K562 (cell line): ENCODE measurements around the gene SRL. TPM values are rescaled to one million over a fixed set of nuclear protein-coding genes. Genes with fewer than 3 reads are reported as not detected.

Experiments
- ATAC-seq: fragments of 200-7000 bp; cut with Tn5 transposase; 3 replicates; pipeline ENCODE4 v1.9.1; 2020; ENCODE audit warnings: moderate library complexity
- BruUV-seq: library from RNA; stranded (reverse); fragments of 400-500 nt; replicated peaks from 2 replicates; lab custom pipeline; 2021; lab: Mats Ljungman, UMichigan
- CTCF ChIA-PET: fragments of 300-600 bp; formaldehyde crosslinking; extraction: SDS; loops from one replicate; lab custom pipeline; 2021; ENCODE audit warnings: low intra/inter-chr PET ratio; lab: Yijun Ruan, JAX
- POLR2A ChIA-PET: fragments of 300-600, 350-650 bp; sonication (Branson Sonifier 250); formaldehyde crosslinking; extraction: SDS; loops from one replicate; lab custom pipeline; 2021; ENCODE audit warnings: antibody characterized with exemption, inconsistent platforms; lab: Yijun Ruan, JAX
- DNase-seq, 4 experiments: peaks; one replicate each; pipeline versions ENCODE4 v3.0.0 to v3.0.0-alpha.2; 2011 to 2018; ENCODE audit warnings: low spot score in 3 of 4, mixed read lengths in 3 of 4; ENCODE audit errors: extremely low read depth in 1 of 4
- FAIRE-seq: peaks from 2 replicates; lab custom pipeline; 2011; peaks lifted over from hg19 to GRCh38; lab: Jason Lieb, UNC
- H2AFZ ChIP-seq: 2 replicates; pipeline ENCODE4 v1.6.0; 2011; ENCODE audit warnings: low read depth, low read length, control low read depth, inconsistent platforms
- H3K27ac ChIP-seq: fragments of 200-600 bp; 3 replicates; pipeline ENCODE4 v1.8.0; 2011; ENCODE audit warnings: low read depth, mild to moderate bottlenecking, control low read depth, inconsistent platforms, low read length, moderate library complexity, mixed read lengths; ENCODE audit errors: extremely low read depth
- H3K27me3 ChIP-seq, 2 experiments: fragments of 300-600 bp in 1 of 2; 2 replicates in 1 of 2; 3 replicates in 1 of 2; pipeline versions ENCODE4 v1.6.0 to v1.8.0; 2011; ENCODE audit warnings: inconsistent platforms in 2 of 2, low read length in 2 of 2, mild to moderate bottlenecking in 1 of 2, mixed read lengths in 1 of 2, moderate library complexity in 1 of 2; ENCODE audit not compliant: control insufficient read depth in 2 of 2, insufficient read depth in 2 of 2
- H3K36me3 ChIP-seq: fragments of 300-600 bp; 3 replicates; pipeline ENCODE4 v1.8.0; 2011; ENCODE audit warnings: mild to moderate bottlenecking, low read length, inconsistent platforms; ENCODE audit not compliant: control insufficient read depth, insufficient read depth
- H3K4me1 ChIP-seq, 2 experiments: fragments of 200-600 bp in 1 of 2; replicated peaks in 1 of 2; 2 replicates in 1 of 2; 3 replicates in 1 of 2; pipeline versions ENCODE4 v1.5.1 to v1.8.0; 2011; ENCODE audit warnings: inconsistent platforms in 2 of 2, low read length in 2 of 2, mild to moderate bottlenecking in 1 of 2, mixed read lengths in 1 of 2, moderate library complexity in 1 of 2; ENCODE audit not compliant: control insufficient read depth in 2 of 2, insufficient read depth in 2 of 2
- H3K4me2 ChIP-seq: 2 replicates; pipeline ENCODE4 v1.6.1; 2011; ENCODE audit warnings: low read length, control low read depth, inconsistent platforms, mixed read lengths; ENCODE audit not compliant: insufficient read depth
- H3K4me3 ChIP-seq: fragments of 200-600 bp; sonication (generic), shearing (Covaris generic); 2 replicates; pipeline ENCODE4 v1.5.1; 2016; ENCODE audit warnings: control low read depth, inconsistent platforms
- H3K79me2 ChIP-seq: fragments of 200-600 bp; 3 replicates; pipeline ENCODE4 v1.8.0; 2011; ENCODE audit warnings: low read length, inconsistent platforms; ENCODE audit not compliant: control insufficient read depth, insufficient read depth
- H3K9ac ChIP-seq, 2 experiments: 2 replicates each; pipeline versions ENCODE4 v1.6.0 to v1.6.1; 2011; ENCODE audit warnings: low read depth in 2 of 2, low read length in 2 of 2, control low read depth in 1 of 2, inconsistent platforms in 1 of 2, mild to moderate bottlenecking in 1 of 2, mixed read lengths in 1 of 2; ENCODE audit not compliant: insufficient read depth in 1 of 2
- H3K9me1 ChIP-seq: one replicate; pipeline ENCODE4 v1.6.0; 2011; ENCODE audit warnings: inconsistent platforms, mild to moderate bottlenecking, low read length, moderate library complexity; ENCODE audit not compliant: control insufficient read depth, insufficient read depth
- H3K9me3 ChIP-seq: replicated peaks from 2 replicates; pipeline ENCODE4 v1.5.1; 2011; ENCODE audit warnings: low read depth, low read length, inconsistent platforms; ENCODE audit not compliant: control insufficient read depth, insufficient read depth
- H4K20me1 ChIP-seq: replicated peaks from 2 replicates; pipeline ENCODE4 v1.6.1; 2011; ENCODE audit warnings: low read length, inconsistent platforms, mixed read lengths; ENCODE audit not compliant: control insufficient read depth, insufficient read depth
- E2F1 ChIP-seq: sonication (generic); formaldehyde crosslinking; IDR thresholded peaks from 2 replicates; pipeline ENCODE4 v1.8.1; 2023; ENCODE audit warnings: mild to moderate bottlenecking, missing genetic modification reagents, moderate library complexity
- ERF ChIP-seq: fragments of 450-650 bp; formaldehyde crosslinking; IDR thresholded peaks from 2 replicates; pipeline ENCODE4 v1.4.0; 2020; ENCODE audit warnings: mild to moderate bottlenecking, mixed read lengths
- FUS ChIP-seq: fragments of 200-400 bp; formaldehyde crosslinking; optimal IDR thresholded peaks from 2 replicates; pipeline ENCODE3; 2017; ENCODE audit warnings: low read depth, low read length
- GABPB2 ChIP-seq: fragments of 250-450 bp; sonication (Bioruptor Pico); conservative IDR thresholded peaks from 2 replicates; pipeline ENCODE4 v1.5.1; 2021; ENCODE audit warnings: mild to moderate bottlenecking
- MYBL2 ChIP-seq, 2 experiments: fragments of 450-650 bp in 1 of 2; sonication (generic) in 1 of 2; formaldehyde crosslinking in 1 of 2; IDR thresholded peaks; 2 replicates each; pipeline versions ENCODE4 v1.6.1 to v1.8.1; 2017 to 2022; ENCODE audit warnings: borderline replicate concordance in 1 of 2, inconsistent platforms in 1 of 2, low read depth in 1 of 2, mild to moderate bottlenecking in 1 of 2, missing genetic modification reagents in 1 of 2, moderate library complexity in 1 of 2
- MYC ChIP-seq, 2 experiments: fragments of 250-450 bp in 1 of 2; sonication (Bioruptor Pico) in 1 of 2; IDR thresholded peaks; 2 replicates each; pipeline versions ENCODE4 v1.5.1 to v1.6.1; 2012 to 2021; ENCODE audit warnings: low read depth in 2 of 2, borderline replicate concordance in 1 of 2, improper control_type of control experiment in 1 of 2, low read length in 1 of 2, mild to moderate bottlenecking in 1 of 2, moderate library complexity in 1 of 2
- NR2C1 ChIP-seq, 2 experiments: fragments of 450-650 bp; IDR thresholded peaks; 2 replicates each; pipeline ENCODE4 v1.6.1; 2017; ENCODE audit warnings: mild to moderate bottlenecking in 2 of 2, antibody characterized with exemption in 1 of 2, inconsistent platforms in 1 of 2, missing compliant biosample characterization in 1 of 2, missing genetic modification characterization in 1 of 2
- POLR2G ChIP-seq: fragments of 200-400 bp; formaldehyde crosslinking; IDR thresholded peaks from 2 replicates; pipeline ENCODE4 v1.6.1; 2017; ENCODE audit warnings: low read depth, mild to moderate bottlenecking, antibody characterized with exemption, low read length, moderate library complexity
- PTBP1 ChIP-seq: fragments of 200-400 bp; formaldehyde crosslinking; IDR thresholded peaks from 2 replicates; pipeline ENCODE4 v1.6.1; 2017; ENCODE audit warnings: low read depth, low read length
- RAD21 ChIP-seq, 2 experiments: fragments of 250-450 bp in 1 of 2; fragments of 450-650 bp in 1 of 2; sonication (Bioruptor Pico) in 1 of 2; formaldehyde crosslinking in 1 of 2; IDR thresholded peaks in 1 of 2; conservative IDR thresholded peaks in 1 of 2; 2 replicates each; pipeline versions ENCODE4 v1.4.0 to v1.8.0; 2020 to 2022; ENCODE audit warnings: mild to moderate bottlenecking in 2 of 2, moderate library complexity in 1 of 2
- SMAD2 ChIP-seq: fragments of 150-350 bp; IDR thresholded peaks from 2 replicates; pipeline ENCODE4 v1.6.1; 2014; ENCODE audit warnings: low read depth, mild to moderate bottlenecking, low read length
- TAL1 ChIP-seq: fragments of 450-650 bp; IDR thresholded peaks from 2 replicates; pipeline ENCODE4 v1.6.1; 2016; ENCODE audit warnings: mild to moderate bottlenecking
- TFAP4 ChIP-seq: sonication (generic); formaldehyde crosslinking; IDR thresholded peaks from 2 replicates; pipeline ENCODE4 v1.8.0; 2022; ENCODE audit warnings: missing genetic modification reagents, mild to moderate bottlenecking, moderate library complexity, borderline replicate concordance
- ZBTB7A ChIP-seq: IDR thresholded peaks from 2 replicates; pipeline ENCODE4 v1.6.1; 2011; ENCODE audit warnings: low read depth, mild to moderate bottlenecking, low read length, moderate library complexity, borderline replicate concordance; ENCODE audit not compliant: control insufficient read depth
- ZEB2 ChIP-seq: fragments of 450-650 bp; IDR thresholded peaks from 2 replicates; pipeline ENCODE4 v1.6.1; 2016
- ZNF143 ChIP-seq: sonication (generic); formaldehyde crosslinking; IDR thresholded peaks from 2 replicates; pipeline ENCODE4 v1.9.0; 2022; ENCODE audit warnings: mild to moderate bottlenecking, missing genetic modification reagents
- ZNF239 ChIP-seq: fragments of 250-450 bp; sonication (Bioruptor Pico); IDR thresholded peaks from 2 replicates; pipeline ENCODE4 v1.4.0; 2020; ENCODE audit warnings: mild to moderate bottlenecking
- ZNF263 ChIP-seq: sonication (generic); formaldehyde crosslinking; IDR thresholded peaks from 2 replicates; pipeline ENCODE4 v1.8.0; 2022; ENCODE audit warnings: mild to moderate bottlenecking, missing genetic modification reagents, borderline replicate concordance
- ZNF445 ChIP-seq: fragments of 250-450 bp; sonication (Bioruptor Pico); IDR thresholded peaks from 2 replicates; pipeline ENCODE4 v1.4.0; 2020; ENCODE audit warnings: low read depth, mild to moderate bottlenecking, moderate library complexity
- WGBS: fragments of 100-300 bp; shearing (Covaris generic); methylation state at CpG from one replicate; pipeline ENCODE4 v1.1.6; 2016; ENCODE audit warnings: low coverage, mixed read lengths; ENCODE audit not compliant: insufficient coverage; ENCODE audit errors: missing lambda C conversion rate; 5-methylcytosine and 5-hydroxymethylcytosine counted together
- in situ Hi-C: fragments of 300-500 bp; cut with MboI; formaldehyde crosslinking; loops from 4 replicates; pipeline ENCODE4 v1.15.0; 2018; ENCODE audit warnings: inconsistent platforms, mixed read lengths
- intact Hi-C: fragments of 100-400 bp; cut with micrococcal nuclease; formaldehyde crosslinking; loops from 2 replicates; pipeline ENCODE4 v1.14.2; 2022
- polyA plus RNA-seq, 8 experiments: library from polyadenylated mRNA; depleted of rRNA in 4 of 8; stranded (reverse) in 5 of 8; unstranded in 3 of 8; fragments of >200 nt; fragmentation: Nextera tagmentation in 2 of 8; fragmentation: Illumina TruSeq in 1 of 8; extraction: Ambion mirVana in 2 of 8; extraction: Trizol in 1 of 8; gene quantifications; 2 replicates each; pipeline versions ENCODE4 v1.2.1 to v1.2.3, GENCODE V29; 2011 to 2014; ENCODE audit warnings: inconsistent platforms in 1 of 8, missing spikeins in 1 of 8
- total RNA-seq, 7 experiments: library from RNA; depleted of rRNA in 6 of 7; stranded (reverse); fragments of >200 nt in 6 of 7; fragmentation: Illumina TruSeq in 2 of 7; extraction: Trizol in 2 of 7; gene quantifications; 2 replicates each; pipeline versions ENCODE4 v1.2.1 to v1.2.3, GENCODE V29; 2011 to 2021; ENCODE audit warnings: low replicate concordance in 1 of 7

SRL gene
- total and polyA plus RNA-seq, 9 of the 15 experiments (the other 6 are each of a cell fraction or from before 2014, with no cell fraction given), result 0.01 TPM; not detected in 8

GRCh38 chr16:4249530-4250308, 7.8 kb upstream of the SRL start:
- Histone ChIP-seq H3K4me3 (no peak overlapping the region), H3K9ac (peak overlapping the region; percentile 17 to 69; a peak in 2 of 4 replicates), H3K9me1 (no peaks in the 10 kb centered on the region), H4K20me1 (no peaks in the 10 kb centered on the region), H3K27ac (peak overlapping the region; percentile 45; the same call in 2 of the 3 replicates), H3K4me1 (peaks cover 37 to 44% of the 10 kb centered on the region in 2 experiments), H2AFZ (peak overlapping the region; percentile 49), H3K79me2 (peaks cover 6% of the 10 kb centered on the region; the same call in 2 of the 3 replicates), H3K9me3 (no peaks in the 10 kb centered on the region), H3K27me3 (no peaks in the 10 kb centered on the region), H3K36me3 (peaks cover 2% of the 10 kb centered on the region; the same call in 1 of the 3 replicates), H3K4me2 (peak overlapping the region; percentile 40)
- ChIA-PET POLR2A (interaction anchor here (0.6 to 1.6 kb wide), 5 partner anchors 14 to 185 kb away, joined by 3 to 7 read pairs (median 3); no protein-coding TSS in a partner anchor), CTCF (no interaction called here)
- in situ Hi-C loops, result no loop called here
- BruUV-seq, result no TSS peak
- FAIRE-seq (no peak), DNase-seq (peak in 2 of 4 experiments; percentile 24 to 41), ATAC-seq (no peak)
- intact Hi-C loops, result loop anchor here (5.0 kb wide), 1 partner anchor 267 kb away; no protein-coding TSS in a partner anchor
- 29% methylated on average over 12 of the region's 12 CpGs for WGBS
- TF ChIP-seq ZNF263 (CRISPR knock-in tag) (peak; percentile 36; the same call in 1 of the 2 replicates), NR2C1 (IDR thresholded peaks at IDR 0.05) (peak; percentile 36; the same call in 1 of the 2 replicates), NR2C1 (tag; IDR thresholded peaks at IDR 0.05) (no peak), ZEB2 (no peak), ZNF445 (CRISPR knock-in tag) (no peak), ZBTB7A (peak; percentile 57; the same call in 1 of the 2 replicates), MYC (IDR thresholded peaks at IDR 0.05; ENCODE audit: low read depth, low read length) (0 out of 2 replicates have a peak, but pooled peaks have one; percentile 16), MYC (CRISPR knock-in tag; IDR thresholded peaks at IDR 0.05; ENCODE audit: borderline replicate concordance, low read depth) (no peak), FUS (no peak), PTBP1 (no peak), TFAP4 (CRISPR knock-in tag) (peak; percentile 58; the same call in 1 of the 2 replicates), POLR2G (no peak), E2F1 (CRISPR knock-in tag) (no peak), RAD21 (CRISPR knock-in tag; conservative IDR thresholded peaks at IDR 0.05 in 1 of 2, IDR thresholded peaks at IDR 0.05 in 1 of 2) (no peak), SMAD2 (no peak), ERF (CRISPR knock-in tag) (no peak), TAL1 (no peak), MYBL2 (IDR thresholded peaks at IDR 0.05; ENCODE audit: low read depth) (no peak), MYBL2 (CRISPR knock-in tag; IDR thresholded peaks at IDR 0.05; ENCODE audit: borderline replicate concordance) (no peak), ZNF143 (CRISPR knock-in tag) (no peak), ZNF239 (no peak), GABPB2 (CRISPR knock-in tag) (no peak)
